K562 (cell line): ENCODE results near the gene EEA1. TPM values are rescaled to one million over a fixed set of nuclear protein-coding genes. Genes with fewer than 3 reads are reported as not detected.

Source experiments
- BRD9 ChIP-seq: fragments of 450-650 bp; IDR thresholded peaks from 2 replicates; pipeline ENCODE4 v1.6.1; 2018; ENCODE audit warnings: low read depth; ENCODE audit not compliant: partially characterized antibody
- ILK ChIP-seq: fragments of 450-650 bp; IDR thresholded peaks from 2 replicates; pipeline ENCODE4 v1.6.1; 2016; ENCODE audit warnings: missing genetic modification characterization, low read depth, mild to moderate bottlenecking, missing compliant biosample characterization, moderate library complexity, borderline replicate concordance
- MCM5 ChIP-seq: fragments of 450-650 bp; IDR thresholded peaks from 2 replicates; pipeline ENCODE4 v1.6.1; 2016; ENCODE audit warnings: low read depth
- MECOM ChIP-seq: fragments of 250-450 bp; sonication (Bioruptor Pico); IDR thresholded peaks from 2 replicates; pipeline ENCODE4 v1.8.0; 2022; ENCODE audit warnings: inconsistent platforms
- MTA3 ChIP-seq: fragments of 450-650 bp; formaldehyde crosslinking; IDR thresholded peaks from 2 replicates; pipeline ENCODE4 v1.6.1; 2017; ENCODE audit warnings: mild to moderate bottlenecking, borderline replicate concordance
- PCBP1 ChIP-seq: fragments of 200-400 bp; formaldehyde crosslinking; IDR thresholded peaks from 2 replicates; pipeline ENCODE4 v1.6.1; 2018; ENCODE audit warnings: mild to moderate bottlenecking, low read depth, low read length; ENCODE audit not compliant: poor library complexity, severe bottlenecking
- RFX7 ChIP-seq: fragments of 250-450 bp; sonication (Bioruptor Pico); IDR thresholded peaks from 2 replicates; pipeline ENCODE4 v1.5.1; 2021; ENCODE audit warnings: mild to moderate bottlenecking
- TAF15 ChIP-seq: fragments of 200-400 bp; formaldehyde crosslinking; IDR thresholded peaks from 2 replicates; pipeline ENCODE4 v1.6.1; 2017; ENCODE audit warnings: mild to moderate bottlenecking, low read depth, low read length, moderate library complexity
- TARDBP ChIP-seq: fragments of 450-650 bp; IDR thresholded peaks from 2 replicates; pipeline ENCODE4 v1.6.1; 2016
- ZBTB17 ChIP-seq: fragments of 450-650 bp; formaldehyde crosslinking; IDR thresholded peaks from 2 replicates; pipeline ENCODE4 v1.4.0; 2020; ENCODE audit warnings: mild to moderate bottlenecking
- ZBTB8A ChIP-seq: fragments of 450-650 bp; IDR thresholded peaks from 2 replicates; pipeline ENCODE4 v1.6.1; 2018; ENCODE audit warnings: mild to moderate bottlenecking, moderate library complexity; ENCODE audit not compliant: partially characterized antibody
- ZFPM2 ChIP-seq: fragments of 250-450 bp; sonication (Bioruptor Pico); IDR thresholded peaks from 2 replicates; pipeline ENCODE4 v1.5.1; 2022; ENCODE audit warnings: mild to moderate bottlenecking
- ZNF143 ChIP-seq: sonication (generic); formaldehyde crosslinking; IDR thresholded peaks from 2 replicates; pipeline ENCODE4 v1.9.0; 2022; ENCODE audit warnings: mild to moderate bottlenecking, missing genetic modification reagents
- ZNF184 ChIP-seq: sonication (generic); formaldehyde crosslinking; IDR thresholded peaks from 2 replicates; pipeline ENCODE4 v1.5.0; 2020; ENCODE audit warnings: missing genetic modification reagents
- ZNF699 ChIP-seq: fragments of 250-450 bp; sonication (Bioruptor Pico); IDR thresholded peaks from 2 replicates; pipeline ENCODE4 v1.8.0; 2021; ENCODE audit warnings: mild to moderate bottlenecking, moderate library complexity; ENCODE audit not compliant: insufficient replicate concordance
- polyA plus RNA-seq, 8 experiments: library from polyadenylated mRNA; depleted of rRNA in 4 of 8; stranded (reverse) in 5 of 8; unstranded in 3 of 8; fragments of >200 nt; fragmentation: Nextera tagmentation in 2 of 8; fragmentation: Illumina TruSeq in 1 of 8; extraction: Ambion mirVana in 2 of 8; extraction: Trizol in 1 of 8; gene quantifications; 2 replicates each; pipeline versions ENCODE4 v1.2.1 to v1.2.3, GENCODE V29; 2011 to 2014; ENCODE audit warnings: inconsistent platforms in 1 of 8, missing spikeins in 1 of 8
- total RNA-seq, 7 experiments: library from RNA; depleted of rRNA in 6 of 7; stranded (reverse); fragments of >200 nt in 6 of 7; fragmentation: Illumina TruSeq in 2 of 7; extraction: Trizol in 2 of 7; gene quantifications; 2 replicates each; pipeline versions ENCODE4 v1.2.1 to v1.2.3, GENCODE V29; 2011 to 2021; ENCODE audit warnings: low replicate concordance in 1 of 7
- TF ChIP-seq, protein P1 (sequence below): IDR thresholded peaks from 2 replicates; pipeline ENCODE4 v1.6.1; 2011; ENCODE audit warnings: borderline replicate concordance, low read depth, mild to moderate bottlenecking, moderate library complexity, low read length; ENCODE audit not compliant: insufficient read depth, poor library complexity, severe bottlenecking
- TF ChIP-seq, protein P2 (sequence below): fragments of 250-450 bp; sonication (Bioruptor Pico); IDR thresholded peaks from 2 replicates; pipeline ENCODE4 v1.5.0; 2021; ENCODE audit warnings: mild to moderate bottlenecking, moderate library complexity
- TF ChIP-seq, protein P3 (sequence below), 2 experiments: IDR thresholded peaks; 2 replicates each; pipeline ENCODE4 v1.6.1; 2011; ENCODE audit warnings: borderline replicate concordance in 1 of 2, control low read depth in 1 of 2, low read depth in 1 of 2, low read length in 1 of 2, mild to moderate bottlenecking in 1 of 2, mixed read lengths in 1 of 2, moderate library complexity in 1 of 2; ENCODE audit not compliant: insufficient read depth in 1 of 2, insufficient read length in 1 of 2, poor library complexity in 1 of 2, severe bottlenecking in 1 of 2; ENCODE audit errors: extremely low read depth in 1 of 2
- TF ChIP-seq, protein P4 (sequence below), 2 experiments: fragments of 450-650 bp; IDR thresholded peaks; 2 replicates each; pipeline ENCODE4 v1.6.1; 2016

The EEA1 gene
- total and polyA plus RNA-seq, 9 of the 15 experiments (the other 6 are each of a cell fraction or from before 2014, with no cell fraction given), result 3.5 to 17.1 (median 7.5) TPM

DNA sequence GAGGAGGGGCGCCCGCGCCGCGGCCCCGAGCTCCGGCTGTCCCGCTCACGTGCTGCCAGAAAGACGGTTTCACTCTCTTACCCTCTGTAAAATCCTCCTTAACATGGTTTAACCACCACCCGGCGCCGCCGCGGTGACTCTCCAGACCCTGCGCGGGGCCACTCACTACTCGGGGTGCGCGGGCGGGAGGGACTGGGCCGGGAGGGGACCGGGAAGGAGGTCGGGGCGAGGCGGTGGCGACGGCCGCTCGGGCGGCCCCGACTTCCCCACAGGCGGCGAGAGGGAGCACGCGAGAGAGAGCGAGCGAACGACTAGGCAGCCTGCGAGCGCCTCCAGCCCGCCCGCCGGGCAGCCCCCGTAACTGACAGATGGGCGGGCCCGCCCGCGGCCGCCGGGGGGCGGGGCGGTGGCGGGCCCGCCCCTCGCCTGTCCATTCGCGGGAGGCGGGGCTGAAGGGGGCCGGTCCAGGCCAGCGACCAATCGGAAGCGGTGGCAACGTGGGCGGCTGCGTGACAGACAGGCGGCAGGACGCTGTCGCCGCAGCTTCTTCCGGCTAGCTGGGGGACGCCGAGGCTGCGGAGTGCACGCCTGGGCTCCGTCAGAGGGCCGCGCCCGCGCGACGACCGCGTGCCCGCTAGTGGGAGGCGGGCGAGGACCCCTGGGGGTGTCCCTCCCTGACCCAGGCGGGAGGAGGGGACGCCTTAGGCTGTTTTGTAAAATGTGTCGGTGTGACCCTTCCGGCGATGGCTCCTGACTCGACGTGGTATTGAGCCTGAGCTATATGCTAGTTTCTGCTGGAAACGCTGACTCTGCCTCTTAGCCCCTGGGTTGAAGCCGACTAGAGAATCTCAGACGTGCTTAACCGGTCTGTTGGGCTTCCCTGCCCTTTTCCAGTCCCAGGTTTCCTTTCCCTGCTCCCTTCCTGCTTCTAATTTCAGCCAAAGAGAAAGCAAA, at the start of gene EEA1 (continued):
- TF ChIP-seq, protein P1, sequence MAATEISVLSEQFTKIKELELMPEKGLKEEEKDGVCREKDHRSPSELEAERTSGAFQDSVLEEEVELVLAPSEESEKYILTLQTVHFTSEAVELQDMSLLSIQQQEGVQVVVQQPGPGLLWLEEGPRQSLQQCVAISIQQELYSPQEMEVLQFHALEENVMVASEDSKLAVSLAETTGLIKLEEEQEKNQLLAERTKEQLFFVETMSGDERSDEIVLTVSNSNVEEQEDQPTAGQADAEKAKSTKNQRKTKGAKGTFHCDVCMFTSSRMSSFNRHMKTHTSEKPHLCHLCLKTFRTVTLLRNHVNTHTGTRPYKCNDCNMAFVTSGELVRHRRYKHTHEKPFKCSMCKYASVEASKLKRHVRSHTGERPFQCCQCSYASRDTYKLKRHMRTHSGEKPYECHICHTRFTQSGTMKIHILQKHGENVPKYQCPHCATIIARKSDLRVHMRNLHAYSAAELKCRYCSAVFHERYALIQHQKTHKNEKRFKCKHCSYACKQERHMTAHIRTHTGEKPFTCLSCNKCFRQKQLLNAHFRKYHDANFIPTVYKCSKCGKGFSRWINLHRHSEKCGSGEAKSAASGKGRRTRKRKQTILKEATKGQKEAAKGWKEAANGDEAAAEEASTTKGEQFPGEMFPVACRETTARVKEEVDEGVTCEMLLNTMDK, result no peak
- TF ChIP-seq TARDBP (no peak), ILK (tag) (no peak), TAF15 (no peak), ZNF699 (CRISPR knock-in tag) (no peak), ZBTB8A (no peak), ZBTB17 (0 out of 2 replicates have a peak, but pooled peaks have one; percentile 14), MCM5 (no peak), BRD9 (no peak), RFX7 (no peak), ZNF143 (CRISPR knock-in tag) (no peak), MTA3 (peak; percentile 66; the same call in 1 of the 2 replicates), PCBP1 (peak; percentile 89), MECOM (CRISPR knock-in tag) (no peak), ZNF184 (CRISPR knock-in tag) (no peak), ZFPM2 (CRISPR knock-in tag) (no peak)
- TF ChIP-seq, protein P2, sequence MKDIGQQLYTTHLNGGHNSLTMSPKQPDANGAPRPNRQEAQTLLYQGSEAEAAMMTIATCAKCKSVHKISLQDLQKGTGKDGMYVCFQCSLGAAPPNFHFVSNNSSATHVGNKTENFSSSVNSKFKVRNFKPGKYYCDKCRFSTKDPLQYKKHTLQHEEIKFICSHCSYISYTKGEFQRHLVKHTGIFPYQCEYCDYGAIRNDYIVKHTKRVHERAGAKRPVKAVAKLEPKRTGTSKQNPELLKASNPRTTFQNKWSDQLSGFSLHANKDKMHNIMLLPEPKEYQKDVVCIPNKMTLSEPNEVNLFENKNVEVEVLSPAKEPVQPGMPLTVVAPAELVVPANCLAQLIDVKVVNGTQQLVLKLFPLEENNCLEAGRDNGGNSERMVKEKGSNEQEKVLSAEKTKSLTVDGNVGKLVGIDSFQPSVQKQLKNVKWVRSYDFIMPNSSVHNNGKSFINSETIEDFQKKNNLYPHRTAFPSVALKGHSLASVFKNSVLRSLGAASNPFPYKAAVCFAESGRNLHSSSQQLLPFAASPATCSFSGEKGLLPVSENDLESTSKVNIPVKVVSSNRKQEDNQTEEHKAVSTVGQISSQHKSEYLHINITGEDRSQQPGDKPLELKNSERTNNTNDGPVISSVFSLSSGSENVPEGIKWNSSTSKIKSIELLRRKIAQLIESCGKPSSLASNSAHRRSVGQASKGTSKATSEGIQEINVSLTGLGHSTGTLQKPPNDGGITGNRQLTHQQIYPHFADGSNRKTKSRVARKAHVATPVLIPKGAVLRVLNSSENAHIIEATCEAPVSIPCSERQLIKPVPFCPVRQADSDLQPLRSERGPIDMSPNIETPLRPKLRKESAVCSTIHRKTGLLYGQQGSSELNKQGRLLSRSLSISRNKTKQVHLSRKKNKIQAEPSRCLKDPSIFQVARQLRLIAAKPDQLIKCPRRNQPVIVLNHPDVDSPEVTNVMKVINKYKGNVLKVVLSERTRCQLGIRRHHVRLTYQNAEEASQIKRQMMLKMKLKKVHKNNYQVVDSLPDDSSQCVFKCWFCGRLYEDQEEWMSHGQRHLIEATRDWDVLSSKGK (CRISPR knock-in tag), result no peak
- TF ChIP-seq, protein P3, sequence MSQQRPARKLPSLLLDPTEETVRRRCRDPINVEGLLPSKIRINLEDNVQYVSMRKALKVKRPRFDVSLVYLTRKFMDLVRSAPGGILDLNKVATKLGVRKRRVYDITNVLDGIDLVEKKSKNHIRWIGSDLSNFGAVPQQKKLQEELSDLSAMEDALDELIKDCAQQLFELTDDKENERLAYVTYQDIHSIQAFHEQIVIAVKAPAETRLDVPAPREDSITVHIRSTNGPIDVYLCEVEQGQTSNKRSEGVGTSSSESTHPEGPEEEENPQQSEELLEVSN (IDR thresholded peaks at IDR 0.05; ENCODE audit: borderline replicate concordance in 1 of 2, extremely low read depth in 1 of 2, insufficient read depth in 1 of 2, insufficient read length in 1 of 2, low read depth in 1 of 2, low read length in 1 of 2, poor library complexity in 1 of 2, severe bottlenecking in 1 of 2), result peak; percentile 99
- TF ChIP-seq, protein P4, sequence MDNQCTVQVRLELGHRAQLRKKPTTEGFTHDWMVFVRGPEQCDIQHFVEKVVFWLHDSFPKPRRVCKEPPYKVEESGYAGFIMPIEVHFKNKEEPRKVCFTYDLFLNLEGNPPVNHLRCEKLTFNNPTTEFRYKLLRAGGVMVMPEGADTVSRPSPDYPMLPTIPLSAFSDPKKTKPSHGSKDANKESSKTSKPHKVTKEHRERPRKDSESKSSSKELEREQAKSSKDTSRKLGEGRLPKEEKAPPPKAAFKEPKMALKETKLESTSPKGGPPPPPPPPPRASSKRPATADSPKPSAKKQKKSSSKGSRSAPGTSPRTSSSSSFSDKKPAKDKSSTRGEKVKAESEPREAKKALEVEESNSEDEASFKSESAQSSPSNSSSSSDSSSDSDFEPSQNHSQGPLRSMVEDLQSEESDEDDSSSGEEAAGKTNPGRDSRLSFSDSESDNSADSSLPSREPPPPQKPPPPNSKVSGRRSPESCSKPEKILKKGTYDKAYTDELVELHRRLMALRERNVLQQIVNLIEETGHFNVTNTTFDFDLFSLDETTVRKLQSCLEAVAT (IDR thresholded peaks at IDR 0.05), result no peak
